ENCODE data around the gene KRTAP2-3. TPM values are rescaled to one million over a fixed set of nuclear protein-coding genes. Genes with fewer than 3 reads are reported as not detected.
"Not testable (repeated sequence)": the region's sequence is repeated elsewhere in the genome, so short reads cannot be mapped to it uniquely, and the experiment has no call there.

Gene KRTAP2-3
- total and polyA plus RNA-seq, 10 donors: not detected

GRCh38 chr17:41103896-41104295, 44.0 kb upstream of the KRTAP2-3 start:
- peaks cover 0 to 14% (median 6%) of the 10 kb centered on the region in 6 donors for H3K4me1 ChIP-seq
- 94 to 98% (median 95%) methylated on average over 1 of the region's 1 CpG for WGBS, 5 donors
- no peak for DNase-seq
- H3K4me3 ChIP-seq: no peak overlapping the region
- no peak for TF ChIP-seq POLR2AphosphoS5 (IDR thresholded peaks at IDR 0.05)
- no peak for TF ChIP-seq CTCF (IDR thresholded peaks at IDR 0.05 in 8 of 11, conservative IDR thresholded peaks at IDR 0.05 in 3 of 11)
- no peak for TF ChIP-seq POLR2A (IDR thresholded peaks at IDR 0.05)
- H3K27ac ChIP-seq: no peak overlapping the region
- H3K9me3 ChIP-seq: no peaks in the 10 kb centered on the region
- intact Hi-C loops (cut with DNase I; ENCODE audit: low total_unique reads): no loop called here
- H3K36me3 ChIP-seq: no peaks in the 10 kb centered on the region
- H3K27me3 ChIP-seq (replicated peaks in 1 of 7): peaks cover 0 to 6% (median 0%) of the 10 kb centered on the region in 7 donors

GRCh38 chr17:41101586-41102259, 41.8 kb upstream of the KRTAP2-3 start, which contains the start of gene KRTAP4-16:
Gene KRTAP4-16 (minus strand): TSS chr17:41102209. CDS start chr17:41102209, 0 bp downstream.
- Histone ChIP-seq H3K36me3 (no peaks in the 10 kb centered on the region), H3K27me3 (replicated peaks in 1 of 7) (peaks cover 0 to 4% (median 0%) of the 10 kb centered on the region in 7 donors), H3K4me3 (no peak within 1 kb of the TSS), H3K9me3 (no peaks in the 10 kb centered on the region), H3K27ac (no peak within 1 kb of the TSS), H3K4me1 (peaks cover 0 to 9% (median 0%) of the 10 kb centered on the region in 6 donors)
- peak; percentile 62 for DNase-seq
- 62 to 73% (median 66%) methylated on average over 9 to 10 of the region's 10 CpGs for WGBS, 5 donors
- no peak for TF ChIP-seq POLR2AphosphoS5 (IDR thresholded peaks at IDR 0.05)
- TF ChIP-seq POLR2A (IDR thresholded peaks at IDR 0.05): no peak
- no peak for TF ChIP-seq CTCF (IDR thresholded peaks at IDR 0.05 in 8 of 11, conservative IDR thresholded peaks at IDR 0.05 in 3 of 11)
- intact Hi-C loops (cut with DNase I; ENCODE audit: low total_unique reads): no loop called here

- H3K27me3 ChIP-seq (replicated peaks in 1 of 7); H3K9me3 ChIP-seq; H3K4me1 ChIP-seq; intact Hi-C loops (cut with DNase I; ENCODE audit: low total_unique reads); H3K36me3 ChIP-seq; DNase-seq; H3K4me3 ChIP-seq: not testable (repeated sequence)
- H3K27ac ChIP-seq: peak overlapping the region in 4 of 8 donors; percentile 18 to 47 (median 43)
- WGBS, 5 donors: 10 to 25% (median 18%) methylated on average over 7 of the region's 7 CpGs
These were observed 40.0 kb upstream of the KRTAP2-3 start for GRCh38 chr17:41099682-41100480.

- no peak overlapping the region for H3K4me3 ChIP-seq
- peaks cover 0 to 2% (median 0%) of the 10 kb centered on the region in 8 donors for H3K9me3 ChIP-seq
- H3K36me3 ChIP-seq: no peaks in the 10 kb centered on the region
- H3K27me3 ChIP-seq (replicated peaks in 1 of 7): peaks cover 0 to 9% (median 0%) of the 10 kb centered on the region in 7 donors
- no peak for DNase-seq
- H3K4me1 ChIP-seq: peaks cover 0 to 9% (median 0%) of the 10 kb centered on the region in 6 donors
- H3K27ac ChIP-seq: no peak overlapping the region
- intact Hi-C loops (cut with DNase I; ENCODE audit: low total_unique reads): no loop called here
- TF ChIP-seq CTCF (IDR thresholded peaks at IDR 0.05 in 8 of 11, conservative IDR thresholded peaks at IDR 0.05 in 3 of 11) (no peak), POLR2AphosphoS5 (IDR thresholded peaks at IDR 0.05) (no peak), POLR2A (IDR thresholded peaks at IDR 0.05) (no peak)
- 85 to 94% (median 89%) methylated on average over 6 of the region's 6 CpGs for WGBS, 5 donors
These were observed 38.6 kb upstream of the KRTAP2-3 start for GRCh38 chr17:41098481-41098880.

Measured in spleen (tissue), 11 donors.